ENCODE measurements around the gene HSD17B4. TPM values are rescaled to one million over a fixed set of nuclear protein-coding genes. Genes with fewer than 3 reads are reported as not detected.

The HSD17B4 gene
- total and polyA plus RNA-seq, 2 experiments from 2014 or later: 326 to 332 TPM

- TF ChIP-seq, protein P1, sequence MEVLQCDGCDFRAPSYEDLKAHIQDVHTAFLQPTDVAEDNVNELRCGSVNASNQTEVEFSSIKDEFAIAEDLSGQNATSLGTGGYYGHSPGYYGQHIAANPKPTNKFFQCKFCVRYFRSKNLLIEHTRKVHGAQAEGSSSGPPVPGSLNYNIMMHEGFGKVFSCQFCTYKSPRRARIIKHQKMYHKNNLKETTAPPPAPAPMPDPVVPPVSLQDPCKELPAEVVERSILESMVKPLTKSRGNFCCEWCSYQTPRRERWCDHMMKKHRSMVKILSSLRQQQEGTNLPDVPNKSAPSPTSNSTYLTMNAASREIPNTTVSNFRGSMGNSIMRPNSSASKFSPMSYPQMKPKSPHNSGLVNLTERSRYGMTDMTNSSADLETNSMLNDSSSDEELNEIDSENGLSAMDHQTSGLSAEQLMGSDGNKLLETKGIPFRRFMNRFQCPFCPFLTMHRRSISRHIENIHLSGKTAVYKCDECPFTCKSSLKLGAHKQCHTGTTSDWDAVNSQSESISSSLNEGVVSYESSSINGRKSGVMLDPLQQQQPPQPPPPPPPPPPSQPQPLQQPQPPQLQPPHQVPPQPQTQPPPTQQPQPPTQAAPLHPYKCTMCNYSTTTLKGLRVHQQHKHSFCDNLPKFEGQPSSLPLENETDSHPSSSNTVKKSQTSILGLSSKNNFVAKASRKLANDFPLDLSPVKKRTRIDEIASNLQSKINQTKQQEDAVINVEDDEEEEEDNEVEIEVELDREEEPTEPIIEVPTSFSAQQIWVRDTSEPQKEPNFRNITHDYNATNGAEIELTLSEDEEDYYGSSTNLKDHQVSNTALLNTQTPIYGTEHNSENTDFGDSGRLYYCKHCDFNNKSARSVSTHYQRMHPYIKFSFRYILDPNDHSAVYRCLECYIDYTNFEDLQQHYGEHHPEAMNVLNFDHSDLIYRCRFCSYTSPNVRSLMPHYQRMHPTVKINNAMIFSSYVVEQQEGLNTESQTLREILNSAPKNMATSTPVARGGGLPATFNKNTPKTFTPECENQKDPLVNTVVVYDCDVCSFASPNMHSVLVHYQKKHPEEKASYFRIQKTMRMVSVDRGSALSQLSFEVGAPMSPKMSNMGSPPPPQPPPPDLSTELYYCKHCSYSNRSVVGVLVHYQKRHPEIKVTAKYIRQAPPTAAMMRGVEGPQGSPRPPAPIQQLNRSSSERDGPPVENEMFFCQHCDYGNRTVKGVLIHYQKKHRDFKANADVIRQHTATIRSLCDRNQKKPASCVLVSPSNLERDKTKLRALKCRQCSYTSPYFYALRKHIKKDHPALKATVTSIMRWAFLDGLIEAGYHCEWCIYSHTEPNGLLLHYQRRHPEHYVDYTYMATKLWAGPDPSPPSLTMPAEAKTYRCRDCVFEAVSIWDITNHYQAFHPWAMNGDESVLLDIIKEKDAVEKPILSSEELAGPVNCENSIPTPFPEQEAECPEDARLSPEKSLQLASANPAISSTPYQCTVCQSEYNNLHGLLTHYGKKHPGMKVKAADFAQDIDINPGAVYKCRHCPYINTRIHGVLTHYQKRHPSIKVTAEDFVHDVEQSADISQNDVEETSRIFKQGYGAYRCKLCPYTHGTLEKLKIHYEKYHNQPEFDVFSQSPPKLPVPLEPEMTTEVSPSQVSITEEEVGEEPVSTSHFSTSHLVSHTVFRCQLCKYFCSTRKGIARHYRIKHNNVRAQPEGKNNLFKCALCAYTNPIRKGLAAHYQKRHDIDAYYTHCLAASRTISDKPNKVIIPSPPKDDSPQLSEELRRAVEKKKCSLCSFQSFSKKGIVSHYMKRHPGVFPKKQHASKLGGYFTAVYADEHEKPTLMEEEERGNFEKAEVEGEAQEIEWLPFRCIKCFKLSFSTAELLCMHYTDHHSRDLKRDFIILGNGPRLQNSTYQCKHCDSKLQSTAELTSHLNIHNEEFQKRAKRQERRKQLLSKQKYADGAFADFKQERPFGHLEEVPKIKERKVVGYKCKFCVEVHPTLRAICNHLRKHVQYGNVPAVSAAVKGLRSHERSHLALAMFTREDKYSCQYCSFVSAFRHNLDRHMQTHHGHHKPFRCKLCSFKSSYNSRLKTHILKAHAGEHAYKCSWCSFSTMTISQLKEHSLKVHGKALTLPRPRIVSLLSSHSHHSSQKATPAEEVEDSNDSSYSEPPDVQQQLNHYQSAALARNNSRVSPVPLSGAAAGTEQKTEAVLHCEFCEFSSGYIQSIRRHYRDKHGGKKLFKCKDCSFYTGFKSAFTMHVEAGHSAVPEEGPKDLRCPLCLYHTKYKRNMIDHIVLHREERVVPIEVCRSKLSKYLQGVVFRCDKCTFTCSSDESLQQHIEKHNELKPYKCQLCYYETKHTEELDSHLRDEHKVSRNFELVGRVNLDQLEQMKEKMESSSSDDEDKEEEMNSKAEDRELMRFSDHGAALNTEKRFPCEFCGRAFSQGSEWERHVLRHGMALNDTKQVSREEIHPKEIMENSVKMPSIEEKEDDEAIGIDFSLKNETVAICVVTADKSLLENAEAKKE (CRISPR knock-in tag; IDR thresholded peaks at IDR 0.05): no peak
- no peak for TF ChIP-seq CREB1 (CRISPR knock-in tag; IDR thresholded peaks at IDR 0.05; ENCODE audit: low read depth)
Measured at GRCh38 chr5:119420169-119420568, 32.1 kb upstream of the HSD17B4 start (continued).

GRCh38 chr5:119426057-119426456 lies 26.2 kb upstream of the HSD17B4 start:
- Mint-ChIP-seq H3K36me3 (ENCODE audit: low read depth) (0 out of 3 replicates have a peak, but pooled peaks cover 3% of the 10 kb centered on the region), H3K27ac (no peak overlapping the region), H3K4me3 (no peak overlapping the region), H3K27me3 (ENCODE audit: insufficient read depth, low read depth, poor library complexity) (peaks cover 1% of the 10 kb centered on the region), H3K4me1 (peaks cover 6% of the 10 kb centered on the region), H3K9me3 (peaks cover 10% of the 10 kb centered on the region)
- Histone ChIP-seq H3F3A (replicated peaks; ENCODE audit: low read depth) (no peaks in the 10 kb centered on the region), H3K27ac (ENCODE audit: low read depth) (no peak overlapping the region), H3K4me3 (no peak overlapping the region), H3K9me2 (ENCODE audit: insufficient read depth) (no peaks in the 10 kb centered on the region), H3K79me2 (replicated peaks; ENCODE audit: insufficient read depth) (no peaks in the 10 kb centered on the region), H4K20me1 (replicated peaks; ENCODE audit: insufficient read depth) (no peaks in the 10 kb centered on the region), H3K4me1 (ENCODE audit: insufficient read depth) (no peaks in the 10 kb centered on the region), H3K27me3 (ENCODE audit: insufficient read depth) (no peaks in the 10 kb centered on the region), H3K4me2 (no peak overlapping the region), H2AFZ (no peak overlapping the region), H3K36me3 (ENCODE audit: insufficient read depth) (no peaks in the 10 kb centered on the region)
- no peak for ATAC-seq
- no peak for DNase-seq (ENCODE audit: low spot score)
- no peak for TF ChIP-seq NANOG (IDR thresholded peaks at IDR 0.05; ENCODE audit: borderline replicate concordance)
- TF ChIP-seq EZH2phosphoT487 (IDR thresholded peaks at IDR 0.05; ENCODE audit: unreplicated experiment): no peak
- TF ChIP-seq, protein P1 (CRISPR knock-in tag; IDR thresholded peaks at IDR 0.05): no peak
- TF ChIP-seq REST (IDR thresholded peaks at IDR 0.05; ENCODE audit: unreplicated experiment): no peak
- no peak for TF ChIP-seq CREB1 (CRISPR knock-in tag; IDR thresholded peaks at IDR 0.05; ENCODE audit: low read depth)
- no peak for TF ChIP-seq ZNF114 (CRISPR knock-in tag; IDR thresholded peaks at IDR 0.05)
